ENCODE results near the gene NR3C2. TPM values are rescaled to one million over a fixed set of nuclear protein-coding genes. Genes with fewer than 3 reads are reported as not detected.

Gene NR3C2
- total RNA-seq, 1 experiment from 2014 or later, result 0.26 TPM

GRCh38 chr4:148114436-148114835 lies 327.8 kb downstream of the NR3C2 start:
- Histone ChIP-seq H3K4me1 (ENCODE audit: control insufficient read depth, insufficient read depth, low read length) (no peaks in the 10 kb centered on the region), H3K27ac (ENCODE audit: low read length) (no peak overlapping the region), H3K9me3 (ENCODE audit: control insufficient read depth, insufficient read depth, low read depth, low read length) (no peaks in the 10 kb centered on the region), H3K27me3 (ENCODE audit: control insufficient read depth, insufficient read depth, low read length) (no peaks in the 10 kb centered on the region), H3K36me3 (ENCODE audit: control insufficient read depth, insufficient read depth, low read length) (no peaks in the 10 kb centered on the region), H3K4me3 (ENCODE audit: low read depth in 2 of 2, low read length in 2 of 2) (no peak overlapping the region)
- DNase-seq (ENCODE audit: low read depth, low spot score), result no peak
- no TSS peak for BruUV-seq (replicated peaks)
- intact Hi-C loops (cut with micrococcal nuclease; ENCODE audit: unreplicated experiment), result no loop called here
- no peak for ATAC-seq
- in situ Hi-C loops (cut with HindIII; ENCODE audit: low pct_unique_long_range_greater_than_20kb, low sequenced_read_pairs), result no loop called here
- TF ChIP-seq REST (IDR thresholded peaks at IDR 0.05; ENCODE audit: insufficient read depth in 1 of 2, low read depth in 2 of 2, low read length in 1 of 2), result no peak
- TF ChIP-seq SIN3A (IDR thresholded peaks at IDR 0.05; ENCODE audit: borderline replicate concordance, insufficient read depth, low read depth, low read length), result no peak
- no peak for TF ChIP-seq POLR2AphosphoS5 (IDR thresholded peaks at IDR 0.05; ENCODE audit: low read depth, low read length)
- no peak for TF ChIP-seq CTCF (IDR thresholded peaks at IDR 0.05)
- TF ChIP-seq TCF7L2 (IDR thresholded peaks at IDR 0.05; ENCODE audit: low read depth, low read length), result no peak
- ChIA-PET CTCF (no interaction called here), POLR2A (no interaction called here)

- H3K9me3 ChIP-seq (ENCODE audit: control insufficient read depth, insufficient read depth, low read depth, low read length), result no peaks in the 10 kb centered on the region
- no TSS peak for BruUV-seq (replicated peaks)
- H3K4me3 ChIP-seq (ENCODE audit: low read depth in 2 of 2, low read length in 2 of 2), result no peak overlapping the region
- DNase-seq (ENCODE audit: low read depth, low spot score) (no peak), ATAC-seq (no peak)
- intact Hi-C loops (cut with micrococcal nuclease; ENCODE audit: unreplicated experiment), result no loop called here
- ChIA-PET POLR2A (no interaction called here), CTCF (no interaction called here)
- TF ChIP-seq REST (IDR thresholded peaks at IDR 0.05; ENCODE audit: insufficient read depth in 1 of 2, low read depth in 2 of 2, low read length in 1 of 2) (no peak), TCF7L2 (IDR thresholded peaks at IDR 0.05; ENCODE audit: low read depth, low read length) (no peak), SIN3A (IDR thresholded peaks at IDR 0.05; ENCODE audit: borderline replicate concordance, insufficient read depth, low read depth, low read length) (no peak), CTCF (IDR thresholded peaks at IDR 0.05) (no peak), POLR2AphosphoS5 (IDR thresholded peaks at IDR 0.05; ENCODE audit: low read depth, low read length) (no peak)
- H3K27me3 ChIP-seq (ENCODE audit: control insufficient read depth, insufficient read depth, low read length), result no peaks in the 10 kb centered on the region
- no peaks in the 10 kb centered on the region for H3K4me1 ChIP-seq (ENCODE audit: control insufficient read depth, insufficient read depth, low read length)
- in situ Hi-C loops (cut with HindIII; ENCODE audit: low pct_unique_long_range_greater_than_20kb, low sequenced_read_pairs), result no loop called here
- H3K27ac ChIP-seq (ENCODE audit: low read length), result no peak overlapping the region
- no peaks in the 10 kb centered on the region for H3K36me3 ChIP-seq (ENCODE audit: control insufficient read depth, insufficient read depth, low read length)
Observed at GRCh38 chr4:148112231-148112982, 329.8 kb downstream of the NR3C2 start.

Measured in Panc1 (cell line).